Right lobe of liver (tissue), 6 donors: Measurements from ENCODE around the gene ALDH6A1. TPM values are rescaled to one million over a fixed set of nuclear protein-coding genes. Genes with fewer than 3 reads are reported as not detected.

Experiments used
- ATAC-seq, 4 donors: fragments of 200-7000 bp; cut with Tn5 transposase; one replicate each; pipeline ENCODE4 v1.9.1; 2020; ENCODE audit warnings: mild to moderate bottlenecking in 4 of 4, moderate library complexity in 4 of 4
- DNase-seq, 3 donors: peaks; one replicate each; pipeline ENCODE4 v3.0.0-alpha.2; 2020
- H3K27ac ChIP-seq, 3 donors: fragments of 200-600 bp; one replicate each; pipeline ENCODE4 v1.8.0; 2022
- H3K27me3 ChIP-seq, 2 donors: fragments of 200-600 bp; one replicate each; pipeline ENCODE4 v1.8.0; 2022
- H3K36me3 ChIP-seq, 4 donors: fragments of 200-600 bp; sonication (generic) in 1 of 4; one replicate each; pipeline versions ENCODE4 v1.5.1 to v1.8.0; 2017 to 2022; ENCODE audit warnings: control low read depth in 1 of 4
- H3K4me1 ChIP-seq, 4 donors: fragments of 200-600 bp; sonication (generic) in 1 of 4; one replicate each; pipeline versions ENCODE4 v1.5.1 to v1.8.0; 2017 to 2022; ENCODE audit warnings: control low read depth in 1 of 4
- H3K4me3 ChIP-seq, 3 donors: fragments of 200-600 bp; one replicate each; pipeline ENCODE4 v1.8.0; 2022
- H3K9me3 ChIP-seq, 4 donors: fragments of 200-600 bp; sonication (generic) in 1 of 4; one replicate each; pipeline versions ENCODE4 v1.5.1 to v1.8.0; 2017 to 2022; ENCODE audit warnings: control low read depth in 1 of 4
- CTCF ChIP-seq, 4 donors: fragments of 200-600 bp in 3 of 4; fragments of 450-650 bp in 1 of 4; IDR thresholded peaks; one replicate each; pipeline versions ENCODE4 v1.5.1 to v1.8.0; 2016 to 2022; ENCODE audit warnings: antibody characterized with exemption in 4 of 4, mild to moderate bottlenecking in 2 of 4
- POLR2A ChIP-seq: fragments of 450-650 bp; IDR thresholded peaks from one replicate; pipeline ENCODE4 v1.6.1; 2017; ENCODE audit warnings: antibody characterized with exemption, mild to moderate bottlenecking
- WGBS: methylation state at CpG from one replicate; pipeline ENCODE4 v1.1.6; 2018; ENCODE audit warnings: low coverage, low lambda C conversion rate; ENCODE audit not compliant: insufficient coverage; ENCODE audit errors: missing lambda C conversion rate; 5-methylcytosine and 5-hydroxymethylcytosine counted together
- intact Hi-C, 2 donors: fragments of 100-400 bp; cut with DNase I; formaldehyde crosslinking; loops; one replicate each; pipeline versions ENCODE4 v1.11.2 to v1.14.1; 2022
- total RNA-seq, 6 experiments: library from RNA; depleted of rRNA in 2 of 6; stranded (reverse); fragments of >200 nt in 2 of 6; fragmentation: NEBNext Ultra II Directional in 3 of 6; extraction: Animal tissue kit (Norgen Biotek cat#: 25700) in 3 of 6; gene quantifications; one replicate each; pipeline versions ENCODE4 v1.1.0 to v1.2.4, GENCODE V29; 2016 to 2023
- donor health status: DM: no; HTN: yes; CAD: no.
- donor health status: DM: no; HTN: no; CAD: no.
- donor health status: DM: no; HTN: no; CAD: no.
- donor health status: DM: no; HTN: yes; CAD: no.
- donor health status: DM: no; HTN: yes; CAD: no.

The ALDH6A1 gene
- total RNA-seq, 6 experiments from 2014 or later: 99.1 to 449 (median 221) TPM

GRCh38 chr14:74018586-74019407, 65.5 kb downstream of the ALDH6A1 start, which contains the start of the genes BBOF1 and ENTPD5:
TSS of gene BBOF1 (plus strand) at chr14:74019349. CDS start at chr14:74019479, 130 bp downstream.
TSS of gene ENTPD5 (minus strand) at chr14:74019288. CDS start at chr14:73988102, 31,186 bp downstream.
- DNase-seq: peak; percentile 90 to 92 (median 91)
- Histone ChIP-seq H3K27me3 (no peaks in the 10 kb centered on the region), H3K27ac (peak within 1 kb of the TSS; percentile 97 to 99 (median 98)), H3K36me3 (no peaks in the 10 kb centered on the region), H3K4me3 (peak within 1 kb of the TSS; percentile 86 to 88 (median 87)), H3K9me3 (no peaks in the 10 kb centered on the region), H3K4me1 (peaks cover 0 to 30% (median 8%) of the 10 kb centered on the region in 4 donors)
- peak; percentile 85 to 97 (median 91) for ATAC-seq
- intact Hi-C loops: no loop called here
- TF ChIP-seq CTCF (IDR thresholded peaks at IDR 0.05) (no peak), POLR2A (peak; percentile 95)
- 0% methylated on average over 37 of the region's 93 CpGs for WGBS

GRCh38 chr14:74018174-74018585, 66.1 kb downstream of the ALDH6A1 start:
- H3K4me3 ChIP-seq: peak overlapping the region; percentile 86 to 88 (median 87)
- intact Hi-C loops: no loop called here
- H3K27ac ChIP-seq: peak overlapping the region; percentile 97 to 99 (median 98)
- H3K36me3 ChIP-seq: no peaks in the 10 kb centered on the region
- DNase-seq: no peak
- H3K4me1 ChIP-seq: peaks cover 0 to 33% (median 9%) of the 10 kb centered on the region in 4 donors
- WGBS: 0% methylated on average over 8 of the region's 8 CpGs
- no peaks in the 10 kb centered on the region for H3K27me3 ChIP-seq
- no peaks in the 10 kb centered on the region for H3K9me3 ChIP-seq
- TF ChIP-seq CTCF (IDR thresholded peaks at IDR 0.05): no peak
- TF ChIP-seq POLR2A: no peak
- ATAC-seq: peak in 2 of 4 donors; percentile 13 to 23

GRCh38 chr14:74015963-74016362, 68.3 kb downstream of the ALDH6A1 start:
- peak overlapping the region in 2 of 3 donors; percentile 48 to 65 for H3K27ac ChIP-seq

GRCh38 chr14:74015176-74015575, 69.1 kb downstream of the ALDH6A1 start:
- H3K36me3 ChIP-seq: peaks cover 0 to 15% (median 4%) of the 10 kb centered on the region in 4 donors
- H3K9me3 ChIP-seq: no peaks in the 10 kb centered on the region
- intact Hi-C loops: no loop called here
- H3K4me1 ChIP-seq: peaks cover 0 to 33% (median 9%) of the 10 kb centered on the region in 4 donors
- DNase-seq: no peak
- H3K27me3 ChIP-seq: no peaks in the 10 kb centered on the region
- ATAC-seq: no peak
- H3K27ac ChIP-seq: peak overlapping the region in 2 of 3 donors; percentile 48 to 65
- H3K4me3 ChIP-seq: no peak overlapping the region
- 86% methylated on average over 3 of the region's 3 CpGs for WGBS
- TF ChIP-seq POLR2A (no peak), CTCF (IDR thresholded peaks at IDR 0.05) (no peak)

More at GRCh38 chr14:74015963-74016362, 68.3 kb downstream of the ALDH6A1 start:
- intact Hi-C loops: no loop called here
- DNase-seq (no peak), ATAC-seq (peak in 1 of 4 donors; percentile 8)
- Histone ChIP-seq H3K4me1 (peaks cover 0 to 33% (median 9%) of the 10 kb centered on the region in 4 donors), H3K9me3 (no peaks in the 10 kb centered on the region), H3K4me3 (no peak overlapping the region), H3K36me3 (peaks cover 0 to 8% (median 2%) of the 10 kb centered on the region in 4 donors), H3K27me3 (no peaks in the 10 kb centered on the region)
- TF ChIP-seq POLR2A (no peak), CTCF (IDR thresholded peaks at IDR 0.05) (no peak)
